Adrenal gland (tissue), 12 donors: ENCODE data around the gene MALL. TPM values are rescaled to one million over a fixed set of nuclear protein-coding genes. Genes with fewer than 3 reads are reported as not detected.
"Not testable (repeated sequence)": the region's sequence is repeated elsewhere in the genome, so short reads cannot be mapped to it uniquely, and the experiment has no call there.

Source experiments
- DNase-seq, 7 donors: peaks; one replicate each; pipeline ENCODE4 v3.0.0-alpha.2; 2019 to 2020
- H3K27ac ChIP-seq, 5 donors: fragments of 200-600 bp; sonication (generic) in 4 of 5; 1 replicate in 3 of 5; 2 replicates in 2 of 5; pipeline versions ENCODE4 v1.5.1 to v1.8.0; 2016 to 2020; ENCODE audit warnings: mild to moderate bottlenecking in 1 of 5
- H3K27me3 ChIP-seq: fragments of 200-600 bp; 2 replicates; pipeline ENCODE4 v1.8.0; 2021
- H3K36me3 ChIP-seq, 2 donors: fragments of 200-600 bp; replicated peaks in 1 of 2; 1 replicate in 1 of 2; 2 replicates in 1 of 2; pipeline versions ENCODE4 v1.5.1 to v1.8.0; 2018 to 2022
- H3K4me1 ChIP-seq, 2 donors: fragments of 200-600 bp; replicated peaks in 1 of 2; 1 replicate in 1 of 2; 2 replicates in 1 of 2; pipeline versions ENCODE4 v1.5.1 to v1.8.0; 2018 to 2021
- H3K4me3 ChIP-seq, 4 donors: fragments of 200-600 bp; sonication (generic) in 3 of 4; one replicate each; pipeline ENCODE4 v1.5.1; 2016 to 2018
- H3K9me3 ChIP-seq, 3 donors: fragments of 200-600 bp; sonication (generic) in 1 of 3; replicated peaks in 1 of 3; 1 replicate in 2 of 3; 2 replicates in 1 of 3; pipeline versions ENCODE4 v1.5.1 to v1.8.0; 2016 to 2021
- WGBS, 4 donors: extraction: QIAGEN DNeasy Blood & Tissue Kit in 2 of 4; methylation state at CpG; one replicate each; pipeline versions ENCODE4 v1.1.5 to v1.1.7; 2013 to 2017; 5-methylcytosine and 5-hydroxymethylcytosine counted together
- intact Hi-C, 2 donors: fragments of 100-400 bp; cut with DNase I; formaldehyde crosslinking; loops; one replicate each; pipeline versions ENCODE4 v1.14.1 to v1.15.0; 2022 to 2023
- polyA plus RNA-seq, 3 donors: library from polyadenylated mRNA; stranded (reverse); fragments of 200-250 nt in 2 of 3; fragments of 350-450 nt in 1 of 3; fragmentation: Illumina TruSeq in 1 of 3; extraction: RNeasy Lipid Tissue Mini Kit (QIAGEN cat#74804) in 1 of 3; gene quantifications; one replicate each; pipeline ENCODE4 v1.2.3, GENCODE V29; 2013 to 2014
- total RNA-seq, 9 donors: library from RNA; depleted of rRNA in 4 of 9; stranded (reverse); fragments of >200 nt in 4 of 9; fragments of 120-200 nt in 1 of 9; fragmentation: NEBNext Ultra II Directional in 1 of 9; extraction: Animal tissue kit (Norgen Biotek cat#: 25700) in 1 of 9; gene quantifications; one replicate each; pipeline versions ENCODE4 v1.1.0 to v1.2.4, GENCODE V29; 2013 to 2023
- donor health status: healthy with polysubstance abuse.
- donor health status: Bipolar disorder and iron deficiency.
- donor health status: DM: yes; HTN: yes; CAD: no.
- donor health status: DM: no; HTN: no; CAD: no.
- donor health status: DM: no; HTN: no; CAD: no.
- donor health status: DM: yes; HTN: yes; CAD: no.

The MALL gene
- total and polyA plus RNA-seq, 12 donors = 0.94 to 10.1 (median 4.8) TPM

GRCh38 chr2:110058034-110058433 lies 57.6 kb downstream of the MALL start:
- H3K4me3 ChIP-seq, H3K27ac ChIP-seq, DNase-seq, H3K36me3 ChIP-seq, H3K27me3 ChIP-seq, H3K4me1 ChIP-seq, H3K9me3 ChIP-seq, intact Hi-C loops: not testable (repeated sequence)

- intact Hi-C loops, H3K27ac ChIP-seq, H3K9me3 ChIP-seq, DNase-seq, H3K4me1 ChIP-seq, H3K36me3 ChIP-seq, H3K4me3 ChIP-seq, H3K27me3 ChIP-seq: not testable (repeated sequence)
- no CpG with 5 or more reads among the region's 8 CpGs for WGBS, 4 donors
Observed at GRCh38 chr2:110055819-110056408, 59.7 kb downstream of the MALL start.

GRCh38 chr2:110054521-110055407 lies 60.9 kb downstream of the MALL start:
- H3K4me1 ChIP-seq, H3K27me3 ChIP-seq, intact Hi-C loops, H3K9me3 ChIP-seq, H3K36me3 ChIP-seq, H3K4me3 ChIP-seq: not testable (repeated sequence)
- peak; percentile 8 to 73 (median 36) for DNase-seq
- H3K27ac ChIP-seq = peak overlapping the region in 1 of 5 donors; percentile 68
- WGBS, 4 donors = 48 to 57% (median 56%) methylated on average over 2 to 3 of the region's 11 CpGs

- intact Hi-C loops, H3K4me3 ChIP-seq, H3K27ac ChIP-seq, H3K27me3 ChIP-seq, H3K9me3 ChIP-seq, H3K36me3 ChIP-seq, H3K4me1 ChIP-seq, DNase-seq: not testable (repeated sequence)
- WGBS, 4 donors = no CpG with 5 or more reads among the region's 5 CpGs
Observed at GRCh38 chr2:110053688-110054087, 61.9 kb downstream of the MALL start.

GRCh38 chr2:110052166-110052565 lies 63.5 kb downstream of the MALL start:
- H3K4me1 ChIP-seq, H3K27me3 ChIP-seq, intact Hi-C loops, H3K9me3 ChIP-seq, DNase-seq, H3K4me3 ChIP-seq, H3K36me3 ChIP-seq, H3K27ac ChIP-seq: not testable (repeated sequence)
- whole genome bisulfite sequencing, 4 donors = no CpG with 5 or more reads among the region's 4 CpGs

GRCh38 chr2:110050222-110050621 lies 65.4 kb downstream of the MALL start:
- H3K27me3 ChIP-seq, H3K4me3 ChIP-seq, H3K4me1 ChIP-seq, intact Hi-C loops, DNase-seq, H3K27ac ChIP-seq, H3K36me3 ChIP-seq, H3K9me3 ChIP-seq: not testable (repeated sequence)
- WGBS, 4 donors = no CpG with 5 or more reads among the region's 5 CpGs

- H3K9me3 ChIP-seq, intact Hi-C loops, H3K4me3 ChIP-seq, H3K4me1 ChIP-seq, H3K36me3 ChIP-seq, H3K27me3 ChIP-seq, H3K27ac ChIP-seq: not testable (repeated sequence)
- peak in 1 of 7 donors; percentile 3 for DNase-seq
- WGBS, 4 donors = 65 to 67% methylated on average over 3 of the region's 5 CpGs; no CpG with 5 or more reads in 2 of the 4 donors
Observed at GRCh38 chr2:110049769-110050168, 65.9 kb downstream of the MALL start.

GRCh38 chr2:110048255-110049197 lies 67.1 kb downstream of the MALL start:
- H3K27ac ChIP-seq, H3K4me3 ChIP-seq, H3K27me3 ChIP-seq, H3K9me3 ChIP-seq, H3K36me3 ChIP-seq, H3K4me1 ChIP-seq, intact Hi-C loops: not testable (repeated sequence)
- DNase-seq = peak in 1 of 7 donors; percentile 8
- WGBS, 4 donors = 63 to 88% (median 82%) methylated on average over 2 to 11 of the region's 16 CpGs

GRCh38 chr2:110047225-110047624 lies 68.4 kb downstream of the MALL start:
- H3K27ac ChIP-seq, H3K4me3 ChIP-seq, DNase-seq, H3K4me1 ChIP-seq, H3K36me3 ChIP-seq, H3K27me3 ChIP-seq, intact Hi-C loops, H3K9me3 ChIP-seq: not testable (repeated sequence)
- WGBS, 4 donors = no CpG with 5 or more reads among the region's 4 CpGs

GRCh38 chr2:110041941-110042660 lies 73.5 kb downstream of the MALL start:
- DNase-seq = peak in 1 of 7 donors; percentile 3
- H3K36me3 ChIP-seq, H3K4me3 ChIP-seq, H3K4me1 ChIP-seq, H3K27me3 ChIP-seq, H3K9me3 ChIP-seq, H3K27ac ChIP-seq, intact Hi-C loops: not testable (repeated sequence)
- 94 to 100% methylated on average over 1 of the region's 10 CpGs; no CpG with 5 or more reads in 2 of the 4 donors for WGBS, 4 donors
